GM10266 (cell line): ENCODE results near the gene OPTN.
A peak's percentile ranks its signal among the peaks of the same experiment; 100 is the strongest.

Experiments
- DNase-seq: peaks from one replicate; pipeline ENCODE4 v3.0.0; 2012; ENCODE audit errors: extremely low spot score
- CTCF ChIP-seq: IDR thresholded peaks from 2 replicates; pipeline ENCODE4 v1.5.1; 2012; ENCODE audit warnings: mild to moderate bottlenecking, low read depth; ENCODE audit not compliant: control insufficient read depth, insufficient read depth; ENCODE audit errors: missing control alignments

Gene OPTN

GRCh38 chr10:13099144-13099665 is 758 bp upstream of the OPTN start:
- DNase-seq = peak; percentile 73
- TF ChIP-seq CTCF = peak; percentile 62

- no peak for TF ChIP-seq CTCF
- DNase-seq = peak; percentile 39
These were observed 659 bp downstream of the OPTN start for GRCh38 chr10:13100349-13101294.

- TF ChIP-seq CTCF = no peak
- DNase-seq = peak; percentile 60
These were observed 2.2 kb downstream of the OPTN start for GRCh38 chr10:13102002-13102794.

GRCh38 chr10:13103554-13103953 is 3.6 kb downstream of the OPTN start:
- no peak for TF ChIP-seq CTCF
- no peak for DNase-seq

GRCh38 chr10:13104697-13105096 is 4.7 kb downstream of the OPTN start:
- no peak for DNase-seq
- TF ChIP-seq CTCF = no peak

- no peak for TF ChIP-seq CTCF
These were observed 5.2 kb downstream of the OPTN start for GRCh38 chr10:13105184-13105583.

More at GRCh38 chr10:13105184-13105583, 5.2 kb downstream of the OPTN start:
- no peak for DNase-seq
